GM18861 (cell line): ENCODE measurements around the gene KCNG4.
"Not testable (repeated sequence)": the region's sequence is repeated elsewhere in the genome, so short reads cannot be mapped to it uniquely, and the experiment has no call there.

Source experiments
- ATAC-seq: cut with Tn5 transposase; IDR thresholded peaks from one replicate; pipeline ENCODE4 v1.9.1; 2021; ENCODE audit not compliant: unreplicated experiment

Gene KCNG4

DNA sequence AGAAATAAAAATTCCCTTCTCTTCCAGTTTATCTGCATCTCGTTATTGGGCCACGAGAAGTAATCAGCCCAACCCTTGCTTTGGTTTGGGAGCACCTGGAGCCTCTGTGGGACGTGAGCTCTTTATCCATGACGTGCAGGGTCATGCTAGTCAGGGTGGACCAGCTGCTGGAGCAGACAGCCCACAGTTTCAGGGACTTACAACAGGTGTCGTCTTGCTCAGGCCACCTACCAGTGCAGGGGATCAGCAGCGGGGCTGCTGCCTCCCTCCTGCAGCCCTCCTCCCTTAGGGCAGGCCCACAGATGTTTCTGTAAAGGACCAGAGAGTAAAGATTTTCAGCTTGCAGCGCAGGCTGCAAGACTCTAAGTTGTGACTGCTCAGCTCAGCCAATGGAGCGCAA, 31.9 kb downstream of the KCNG4 start:
- no peak for ATAC-seq

GRCh38 chr16:84207251-84207650, 32.6 kb downstream of the KCNG4 start:
- ATAC-seq = no peak

DNA sequence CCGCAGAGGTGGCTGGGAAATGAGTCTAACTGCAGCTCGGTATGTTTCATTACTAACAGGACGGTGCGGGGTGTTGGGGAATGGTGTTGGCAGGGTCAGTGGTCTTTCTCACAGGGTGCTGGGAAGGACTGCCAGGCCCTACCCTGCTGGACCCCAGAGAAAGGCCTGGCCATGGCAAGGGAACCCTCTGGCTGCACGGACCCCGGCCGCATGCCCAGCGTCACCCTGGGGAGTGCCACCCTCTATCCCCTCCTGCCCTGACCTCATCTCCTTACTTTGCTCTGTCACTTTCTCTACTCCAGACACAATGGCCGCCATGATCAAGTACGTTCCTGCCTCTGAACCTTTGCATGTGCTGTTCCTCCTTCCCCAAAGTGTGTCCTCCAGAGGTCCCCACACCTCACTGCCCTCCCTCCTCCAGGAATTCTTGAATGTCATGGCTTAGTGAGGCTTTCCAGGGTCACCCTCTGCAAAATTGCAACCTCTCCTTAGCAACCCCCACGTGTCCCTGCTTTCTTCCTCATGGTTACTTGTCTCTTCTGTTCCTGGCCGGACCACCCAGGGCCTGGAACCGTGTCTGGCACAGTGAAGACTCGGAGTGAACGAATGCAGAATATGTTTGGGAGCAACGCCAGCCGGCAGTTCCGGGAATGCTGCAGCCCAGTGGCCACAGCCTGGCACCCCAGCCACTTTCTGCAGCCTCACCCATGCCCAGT, 33.7 kb downstream of the KCNG4 start:
- ATAC-seq = no peak

DNA sequence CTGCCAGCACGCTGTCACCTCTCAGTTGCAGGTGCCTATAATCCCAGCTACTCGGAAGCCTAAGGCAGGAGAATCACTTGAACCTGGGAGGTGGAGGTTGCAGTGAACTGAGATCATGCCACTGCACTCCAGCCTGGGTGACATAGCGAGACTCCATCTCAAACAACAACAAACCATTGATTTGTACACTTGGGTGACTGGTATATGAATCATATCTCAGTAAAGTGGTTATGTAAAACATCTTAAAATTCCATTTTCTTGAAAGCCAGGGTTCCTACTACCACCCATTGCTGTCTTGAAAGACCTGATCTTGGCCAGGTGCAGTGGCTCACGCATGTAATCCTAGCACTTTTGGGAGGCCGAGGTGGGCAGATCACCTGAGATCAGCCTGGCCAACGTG, 34.7 kb downstream of the KCNG4 start:
- not testable (repeated sequence) for ATAC-seq

GRCh38 chr16:84204551-84204950, 35.3 kb downstream of the KCNG4 start:
- ATAC-seq = not testable (repeated sequence)

- no peak for ATAC-seq
Measured at GRCh38 chr16:84199861-84200260, 40.0 kb downstream of the KCNG4 start.

GRCh38 chr16:84199097-84199496, 40.7 kb downstream of the KCNG4 start:
- no peak for ATAC-seq

DNA sequence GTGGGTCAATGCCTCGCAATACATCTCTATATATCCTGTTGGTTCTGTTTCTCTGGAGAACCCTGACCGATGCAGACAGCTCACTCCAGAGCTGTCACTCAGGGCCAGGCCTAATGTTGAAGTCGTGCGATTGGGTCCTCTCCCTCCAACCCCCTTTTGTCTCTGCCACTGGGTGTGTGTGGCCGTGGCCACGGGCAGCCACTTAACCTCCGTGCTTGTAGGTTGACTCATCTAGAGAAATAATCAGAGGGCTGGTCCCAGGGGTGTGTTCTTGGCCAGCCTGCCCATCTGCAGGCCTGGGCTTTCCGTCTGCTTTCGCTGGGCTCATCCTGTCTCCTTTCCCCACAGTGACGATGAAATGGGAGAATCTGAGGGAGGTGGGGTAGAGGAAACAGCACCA, 41.4 kb downstream of the KCNG4 start:
- ATAC-seq = no peak

GRCh38 chr16:84197466-84198128, 42.2 kb downstream of the KCNG4 start:
- no peak for ATAC-seq

DNA sequence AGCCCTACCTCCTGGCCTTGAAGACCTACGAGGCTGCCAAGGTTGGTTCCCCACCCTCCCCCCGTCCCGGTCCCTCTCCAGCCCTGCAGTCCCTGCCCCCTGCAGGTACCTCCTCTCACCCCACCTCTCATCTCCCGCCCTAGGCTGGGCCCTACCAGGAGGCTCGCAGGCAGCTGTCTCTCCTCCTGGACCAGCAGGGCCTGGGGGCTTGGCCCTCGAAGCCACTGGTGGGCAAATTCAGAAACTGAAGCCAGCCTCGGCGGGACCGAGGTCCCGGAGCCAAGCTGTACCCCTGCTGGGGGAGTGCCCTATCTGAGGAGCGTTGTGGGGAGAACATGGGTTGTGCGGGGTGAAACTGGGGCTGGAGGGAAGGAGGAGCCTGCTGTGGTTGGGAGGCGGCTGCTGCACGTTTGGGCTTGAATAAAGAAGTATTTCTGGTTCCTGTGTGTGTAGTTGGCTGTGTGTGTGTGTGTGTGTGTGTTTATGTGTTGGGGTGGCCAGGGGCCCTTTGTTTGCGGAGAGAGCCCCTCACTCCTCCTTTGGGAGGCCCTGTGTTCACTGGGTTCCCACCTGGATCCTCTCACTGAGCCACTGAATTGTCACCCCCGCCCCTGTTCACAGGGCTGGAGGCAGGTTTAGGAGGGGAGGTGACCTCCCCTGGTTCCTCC, 43.0 kb downstream of the KCNG4 start:
- no peak for ATAC-seq

DNA sequence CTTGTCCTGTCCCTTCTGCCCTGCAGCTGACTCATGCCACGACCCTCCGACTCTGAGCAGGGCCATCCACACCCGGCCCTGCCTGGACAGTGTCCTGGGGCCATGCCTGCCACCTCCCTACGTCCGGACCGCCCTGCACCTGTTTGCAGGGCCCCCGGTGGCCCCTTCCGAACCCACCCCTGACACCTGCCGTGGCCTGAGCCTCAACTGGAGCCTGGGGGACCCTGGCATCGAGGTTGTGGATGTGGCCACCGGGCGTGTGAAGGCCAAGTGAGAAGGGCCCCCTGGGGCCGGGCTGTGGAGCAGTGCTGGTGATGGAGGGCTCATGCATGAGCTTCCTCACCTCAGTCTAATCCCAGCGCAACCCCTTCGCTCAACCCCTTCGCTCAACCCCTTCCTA, 43.7 kb downstream of the KCNG4 start:
- ATAC-seq = no peak

GRCh38 chr16:84195201-84196093, 44.4 kb downstream of the KCNG4 start:
- ATAC-seq = no peak

DNA sequence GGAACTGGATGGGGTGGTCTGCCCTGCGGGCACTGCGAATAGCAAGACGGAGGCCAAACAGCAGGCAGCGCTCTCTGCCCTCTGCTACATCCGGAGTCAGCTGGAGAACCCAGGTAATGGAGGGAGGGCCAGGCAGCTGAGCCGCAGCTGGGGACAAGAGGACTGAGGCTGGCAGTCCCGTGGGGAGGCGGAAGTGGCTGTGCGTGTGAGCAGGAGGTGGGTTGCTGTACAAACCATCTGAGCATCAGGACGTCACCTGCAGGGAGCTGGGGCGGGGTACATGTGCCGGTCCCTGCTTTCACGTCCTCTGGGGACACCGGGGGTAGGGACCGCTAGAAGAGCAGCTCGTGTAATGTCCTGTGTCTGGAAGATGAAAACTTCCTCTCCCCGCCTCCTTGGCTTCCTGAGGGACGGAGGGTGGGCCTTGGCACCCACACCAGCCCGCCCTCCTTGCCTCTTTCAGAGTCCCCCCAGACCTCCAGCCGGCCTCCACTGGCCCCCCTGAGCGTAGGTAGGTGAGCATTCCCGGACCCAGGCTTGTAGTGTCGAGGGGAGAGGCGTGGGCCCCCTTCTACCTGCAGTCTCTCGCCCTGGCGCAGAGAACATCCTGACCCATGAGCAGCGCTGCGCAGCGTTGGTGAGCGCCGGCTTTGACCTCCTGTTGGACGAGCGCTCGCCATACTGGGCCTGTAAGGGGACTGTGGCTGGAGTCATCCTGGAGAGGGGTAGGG, 45.2 kb downstream of the KCNG4 start:
- no peak for ATAC-seq

DNA sequence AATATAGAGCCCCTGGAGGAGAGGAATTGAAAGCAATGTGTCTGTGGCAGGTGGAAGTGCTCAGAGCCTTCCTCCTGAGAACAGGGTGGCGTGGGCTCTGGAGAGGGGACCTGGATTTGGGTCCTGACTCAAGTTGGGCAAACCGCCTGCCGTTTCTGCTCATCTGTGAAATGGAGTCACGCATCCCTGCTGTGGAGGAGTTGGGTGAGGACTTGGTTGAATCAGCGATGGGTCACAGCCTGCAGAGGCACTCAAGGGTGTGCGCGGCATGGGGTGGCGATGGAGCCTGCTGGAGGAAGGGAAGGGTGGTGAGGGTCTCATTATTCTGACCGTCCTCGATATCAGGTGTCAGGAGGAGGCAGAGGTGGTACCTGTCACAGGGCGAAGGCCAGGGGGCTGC, 45.8 kb downstream of the KCNG4 start:
- no peak for ATAC-seq

DNA sequence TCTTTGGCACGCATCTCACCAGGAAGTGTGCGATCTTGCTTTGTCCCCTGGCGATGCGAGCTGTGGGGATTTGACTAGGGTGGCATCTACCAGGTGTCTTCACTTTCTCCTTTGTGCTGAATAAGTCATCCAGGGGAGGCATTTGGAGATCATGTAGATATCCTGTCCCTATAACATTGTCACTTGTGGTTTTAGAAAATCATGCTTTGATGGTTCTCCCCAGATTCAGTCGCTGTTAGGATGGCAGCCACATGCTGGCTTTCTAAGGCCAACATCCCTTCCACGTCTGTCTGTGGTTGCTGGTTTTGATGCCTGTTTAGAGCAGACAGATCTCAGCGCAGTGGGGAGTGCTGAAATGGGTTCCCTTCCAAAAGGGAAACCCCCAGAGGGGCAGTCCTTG, 46.3 kb downstream of the KCNG4 start:
- ATAC-seq = no peak

- ATAC-seq = no peak
Measured at GRCh38 chr16:84191466-84191865, 48.3 kb downstream of the KCNG4 start.

GRCh38 chr16:84190731-84191388, 49.0 kb downstream of the KCNG4 start, which contains the start of gene ADAD2:
Gene ADAD2, plus strand, starts transcription at chr16:84191157. Its CDS starts 74 bp downstream, at chr16:84191231.
- ATAC-seq = no peak

- peak; percentile 91 for ATAC-seq
Measured at GRCh38 chr16:84186685-84187437, 53.0 kb downstream of the KCNG4 start, which contains the start of gene TAF1C. Gene TAF1C, minus strand, starts transcription at chr16:84187057. Its CDS starts 2,069 bp downstream, at chr16:84184988.

- no peak for ATAC-seq
Measured at GRCh38 chr16:84184775-84185174, 55.0 kb downstream of the KCNG4 start.
